ENCODE results near the gene GORASP1. TPM values are rescaled to one million over a fixed set of nuclear protein-coding genes. Genes with fewer than 3 reads are reported as not detected.

GORASP1 gene
- polyA plus RNA-seq (38.4 to 58.8 TPM (median 43.7 TPM) in 3 replicates), polyA minus RNA-seq (39.1 to 63.4 TPM (median 52.9 TPM) in 3 replicates)
- polyA plus RNA-seq (2011; ENCODE audit: low read depth): 9.6 TPM
- polyA plus RNA-seq (2011; cell fraction: cytosol; rRNA removed): 30.3 and 31.4 TPM in 2 replicates
- polyA plus RNA-seq (2011; cell fraction: nucleus; rRNA removed): 81.5 and 88.8 TPM in 2 replicates
- polyA plus RNA-seq (2012; ENCODE audit: low replicate concordance): 31.1 and 34.2 TPM in 2 replicates
- polyA minus RNA-seq (2011; cell fraction: cytosol; rRNA and poly(A)+ RNA removed): 34.1 TPM
- 27.2 and 30.3 TPM in 2 replicates for polyA minus RNA-seq (2011; cell fraction: nucleus; rRNA and poly(A)+ RNA removed)

GRCh38 chr3:39107388-39108199 lies at the start of gene GORASP1, which contains the start of gene TTC21A:
Gene GORASP1, minus strand, starts transcription at chr3:39107627. Its CDS starts 86 bp downstream, at chr3:39107541.
Gene TTC21A, plus strand, starts transcription at chr3:39107680. Its CDS starts 158 bp downstream, at chr3:39107838.
- Histone ChIP-seq H2AFZ (ENCODE audit: control insufficient read depth, low read length) (peak within 1 kb of the TSS; percentile 97), H3K9me1 (ENCODE audit: control insufficient read depth, extremely low read depth, insufficient read depth, low read length) (peaks cover 2% of the 10 kb centered on the region), H3K9me3 (ENCODE audit: control insufficient read depth, low read depth, low read length) (no peaks in the 10 kb centered on the region), H3K36me3 (ENCODE audit: control insufficient read depth in 2 of 2, extremely low read depth in 1 of 2, insufficient read depth in 2 of 2, low read length in 2 of 2) (peaks cover 0 to 2% of the 10 kb centered on the region in 2 experiments), H3K79me2 (ENCODE audit: control insufficient read depth, insufficient read depth, low read length) (peaks cover 39% of the 10 kb centered on the region), H3K9ac (ENCODE audit: control insufficient read depth, extremely low read depth, insufficient read depth, low read length) (peak within 1 kb of the TSS; percentile 83), H3K27ac (ENCODE audit: control insufficient read depth, insufficient read depth, low read length) (peak within 1 kb of the TSS; percentile 69), H3K4me3 (ENCODE audit: control insufficient read depth in 2 of 3, extremely low read depth in 1 of 3, insufficient read depth in 2 of 3, low read depth in 1 of 3, low read length in 3 of 3) (peak within 1 kb of the TSS; percentile 87 to 92 (median 87)), H3K4me1 (ENCODE audit: control insufficient read depth, extremely low read depth, insufficient read depth, low read length) (peaks cover 15% of the 10 kb centered on the region), H3K27me3 (ENCODE audit: control insufficient read depth, extremely low read depth, insufficient read depth, low read length) (no peaks in the 10 kb centered on the region), H3K4me2 (ENCODE audit: control insufficient read depth, extremely low read depth, insufficient read depth, low read depth, low read length) (peak within 1 kb of the TSS; percentile 92), H4K20me1 (ENCODE audit: control insufficient read depth, extremely low read depth, insufficient read depth, low read length) (peaks cover 7% of the 10 kb centered on the region)
- DNase-seq (ENCODE audit: low read depth, low spot score) (peak; percentile 40), FAIRE-seq (no peak)
- dilution Hi-C loops (cut with MboI; ENCODE audit: extremely low pct_ligation_motif_present, low sequenced_read_pairs): no loop called here
- TF ChIP-seq EZH2 (IDR thresholded peaks at IDR 0.05; ENCODE audit: low read length) (no peak), CTCF (optimal IDR thresholded peaks at IDR 0.05 in 1 of 3, IDR thresholded peaks at IDR 0.05 in 1 of 3, conservative IDR thresholded peaks at IDR 0.05 in 1 of 3; ENCODE audit: extremely low read depth in 1 of 3, insufficient read depth in 2 of 3, low read length in 3 of 3) (no peak)

- peaks cover 13% of the 10 kb centered on the region for H3K4me1 ChIP-seq (ENCODE audit: control insufficient read depth, extremely low read depth, insufficient read depth, low read length)
- H3K36me3 ChIP-seq (ENCODE audit: control insufficient read depth in 2 of 2, extremely low read depth in 1 of 2, insufficient read depth in 2 of 2, low read length in 2 of 2): no peaks in the 10 kb centered on the region
- TF ChIP-seq CTCF (optimal IDR thresholded peaks at IDR 0.05 in 1 of 3, IDR thresholded peaks at IDR 0.05 in 1 of 3, conservative IDR thresholded peaks at IDR 0.05 in 1 of 3; ENCODE audit: extremely low read depth in 1 of 3, insufficient read depth in 2 of 3, low read length in 3 of 3): no peak
- TF ChIP-seq EZH2 (IDR thresholded peaks at IDR 0.05; ENCODE audit: low read length): no peak
- H3K4me2 ChIP-seq (ENCODE audit: control insufficient read depth, extremely low read depth, insufficient read depth, low read depth, low read length): no peak overlapping the region
- no peak overlapping the region for H3K27ac ChIP-seq (ENCODE audit: control insufficient read depth, insufficient read depth, low read length)
- no peak overlapping the region for H2AFZ ChIP-seq (ENCODE audit: control insufficient read depth, low read length)
- H3K9me1 ChIP-seq (ENCODE audit: control insufficient read depth, extremely low read depth, insufficient read depth, low read length): no peaks in the 10 kb centered on the region
- H3K9ac ChIP-seq (ENCODE audit: control insufficient read depth, extremely low read depth, insufficient read depth, low read length): no peak overlapping the region
- H3K4me3 ChIP-seq (ENCODE audit: control insufficient read depth in 2 of 3, extremely low read depth in 1 of 3, insufficient read depth in 2 of 3, low read depth in 1 of 3, low read length in 3 of 3): no peak overlapping the region
- H3K9me3 ChIP-seq (ENCODE audit: control insufficient read depth, low read depth, low read length): no peaks in the 10 kb centered on the region
- peaks cover 2% of the 10 kb centered on the region for H4K20me1 ChIP-seq (ENCODE audit: control insufficient read depth, extremely low read depth, insufficient read depth, low read length)
- no peaks in the 10 kb centered on the region for H3K27me3 ChIP-seq (ENCODE audit: control insufficient read depth, extremely low read depth, insufficient read depth, low read length)
- H3K79me2 ChIP-seq (ENCODE audit: control insufficient read depth, insufficient read depth, low read length): no peaks in the 10 kb centered on the region
- FAIRE-seq: no peak
- dilution Hi-C loops (cut with MboI; ENCODE audit: extremely low pct_ligation_motif_present, low sequenced_read_pairs): no loop called here
- DNase-seq (ENCODE audit: low read depth, low spot score): no peak
These were observed 49.0 kb upstream of the GORASP1 start for GRCh38 chr3:39156421-39156820.

All from keratinocyte (primary cell).